Prostate gland (tissue), 2 donors: ENCODE measurements around the gene ECE1.

Source experiments
- CTCF ChIP-seq, 4 experiments: fragments of 200-600 bp in 2 of 4; fragments of 450-650 bp in 2 of 4; sonication (generic) in 2 of 4; IDR thresholded peaks; 1 replicate in 3 of 4; 2 replicates in 1 of 4; pipeline ENCODE4 v1.5.1; 2016 to 2019; ENCODE audit warnings: antibody characterized with exemption in 4 of 4, mild to moderate bottlenecking in 2 of 4, moderate library complexity in 2 of 4
- POLR2A ChIP-seq: fragments of 450-650 bp; IDR thresholded peaks from one replicate; pipeline ENCODE4 v1.6.1; 2016; ENCODE audit warnings: antibody characterized with exemption, mild to moderate bottlenecking
- POLR2AphosphoS5 ChIP-seq: sonication (generic); formaldehyde crosslinking; IDR thresholded peaks from one replicate; pipeline ENCODE4 v1.6.1; 2017; ENCODE audit warnings: antibody characterized with exemption

DNA sequence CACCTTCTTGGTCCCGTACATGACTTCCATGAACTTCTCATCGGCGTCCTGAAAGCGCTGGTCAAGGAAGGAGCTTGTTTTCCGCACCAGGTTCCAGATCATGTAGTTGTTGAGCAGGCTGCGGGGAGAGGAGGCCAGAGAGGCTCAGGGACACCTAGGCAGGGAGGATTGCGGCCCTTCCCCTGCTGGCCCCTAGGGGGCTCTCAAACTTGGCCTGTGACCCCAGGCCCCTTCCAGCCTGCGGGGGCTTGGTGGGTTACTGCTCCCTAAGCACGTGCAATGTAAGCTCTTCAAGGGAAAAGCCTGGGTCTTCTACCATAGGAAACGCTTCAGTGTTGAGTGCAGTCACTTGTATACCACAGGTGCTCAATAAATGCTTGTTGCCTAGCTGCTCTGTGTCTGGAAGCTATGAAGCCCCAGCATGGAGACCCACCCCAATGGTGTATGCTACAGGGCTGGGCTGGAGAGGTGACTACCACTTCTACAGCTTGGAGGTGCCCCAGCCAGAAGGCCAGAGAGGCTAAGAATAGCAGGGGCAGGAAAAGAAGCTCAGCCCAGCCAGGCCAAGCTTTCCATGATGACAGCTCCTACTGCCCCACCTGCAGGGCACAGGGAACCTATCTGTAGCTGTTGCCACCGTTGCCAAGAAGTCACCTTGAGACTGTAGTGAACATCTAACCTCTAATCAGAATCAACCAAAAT lies 45.1 kb downstream of the ECE1 start:
- TF ChIP-seq CTCF (IDR thresholded peaks at IDR 0.05) (no peak), POLR2AphosphoS5 (no peak), POLR2A (no peak)
